Measurements from ENCODE around the gene SMIM17.

The SMIM17 gene

DNA sequence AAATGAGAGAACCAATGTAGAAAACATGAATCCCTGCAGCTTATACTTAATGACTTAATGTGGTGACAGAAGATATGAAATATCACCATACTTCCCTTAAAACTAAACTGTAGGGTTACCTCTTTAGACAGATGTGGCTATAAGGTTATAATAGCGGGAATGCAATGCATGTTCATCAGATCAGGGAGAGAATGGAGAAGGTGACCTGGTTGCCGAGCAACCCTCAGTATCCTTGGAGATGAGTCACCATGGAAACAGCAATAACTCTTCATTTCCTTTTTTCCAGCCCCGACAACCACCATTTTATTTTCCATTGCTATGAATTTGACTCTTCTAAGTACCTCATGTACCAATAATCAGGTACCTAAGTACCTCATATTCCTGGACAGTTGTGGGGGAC is 56.6 kb downstream of the SMIM17 start:
- H3K36me3 ChIP-seq (ENCODE audit: control insufficient read depth, insufficient read depth, low read length): no peaks in the 10 kb centered on the region
- no peaks in the 10 kb centered on the region for H3K27me3 ChIP-seq (replicated peaks; ENCODE audit: control insufficient read depth, insufficient read depth, low read length, poor library complexity, severe bottlenecking)
- peaks cover 7% of the 10 kb centered on the region for H3K9me3 ChIP-seq (ENCODE audit: control insufficient read depth, low read length)
- H3K27ac ChIP-seq (ENCODE audit: insufficient read depth, low read length, poor library complexity, severe bottlenecking): no peak overlapping the region
- no peak overlapping the region for H3K4me3 ChIP-seq (ENCODE audit: insufficient read depth, low read depth, low read length, poor library complexity, severe bottlenecking)
- DNase-seq: no peak
- no peaks in the 10 kb centered on the region for H3K4me1 ChIP-seq (ENCODE audit: control insufficient read depth, insufficient read depth, low read length, poor library complexity, severe bottlenecking)

DNA sequence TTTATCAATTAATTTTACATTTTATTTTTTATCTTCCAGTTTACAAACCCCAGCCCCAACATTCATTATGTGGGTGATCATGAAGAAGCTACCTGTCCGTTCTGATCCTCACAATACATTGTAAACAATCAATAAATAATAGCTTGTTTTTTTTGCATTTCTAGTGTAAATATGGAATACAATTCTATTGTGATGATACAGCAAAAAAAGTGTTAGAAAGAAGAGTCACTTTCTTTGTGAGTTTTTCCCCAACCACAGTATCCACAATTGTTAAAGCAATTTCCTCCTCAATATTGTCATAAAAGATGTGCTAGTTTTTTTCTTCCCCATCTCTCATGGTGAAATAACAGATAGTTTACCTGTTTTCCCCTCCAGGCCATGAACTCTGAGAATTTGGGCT is 58.9 kb downstream of the SMIM17 start:
- no peaks in the 10 kb centered on the region for H3K4me1 ChIP-seq (ENCODE audit: control insufficient read depth, insufficient read depth, low read length, poor library complexity, severe bottlenecking)
- no peak overlapping the region for H3K27ac ChIP-seq (ENCODE audit: insufficient read depth, low read length, poor library complexity, severe bottlenecking)
- H3K36me3 ChIP-seq (ENCODE audit: control insufficient read depth, insufficient read depth, low read length): no peaks in the 10 kb centered on the region
- no peak overlapping the region for H3K4me3 ChIP-seq (ENCODE audit: insufficient read depth, low read depth, low read length, poor library complexity, severe bottlenecking)
- no peak for DNase-seq
- H3K27me3 ChIP-seq (replicated peaks; ENCODE audit: control insufficient read depth, insufficient read depth, low read length, poor library complexity, severe bottlenecking): no peaks in the 10 kb centered on the region
- H3K9me3 ChIP-seq (ENCODE audit: control insufficient read depth, low read length): peaks cover 7% of the 10 kb centered on the region

DNA sequence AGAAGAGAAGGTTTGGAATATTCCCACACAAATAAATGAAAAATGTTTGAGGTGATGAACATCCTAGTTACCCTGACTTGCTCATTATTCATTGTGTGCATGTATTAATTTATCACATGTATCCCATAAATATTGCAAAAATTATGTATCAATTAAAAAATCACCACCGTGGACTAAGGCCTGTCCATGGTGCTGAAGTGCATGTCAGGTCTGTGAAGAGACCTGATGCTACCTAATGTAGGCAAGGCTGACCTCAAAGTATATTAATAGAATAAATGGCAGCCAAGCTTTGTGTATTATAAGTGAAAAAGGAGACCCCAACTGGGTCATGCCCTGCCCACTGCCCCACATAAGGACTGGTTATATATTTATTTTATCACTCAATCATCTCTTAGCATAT is 63.0 kb downstream of the SMIM17 start:
- no peak overlapping the region for H3K27ac ChIP-seq (ENCODE audit: insufficient read depth, low read length, poor library complexity, severe bottlenecking)
- H3K4me1 ChIP-seq (ENCODE audit: control insufficient read depth, insufficient read depth, low read length, poor library complexity, severe bottlenecking): no peaks in the 10 kb centered on the region
- H3K4me3 ChIP-seq (ENCODE audit: insufficient read depth, low read depth, low read length, poor library complexity, severe bottlenecking): no peak overlapping the region
- no peaks in the 10 kb centered on the region for H3K9me3 ChIP-seq (ENCODE audit: control insufficient read depth, low read length)
- H3K36me3 ChIP-seq (ENCODE audit: control insufficient read depth, insufficient read depth, low read length): no peaks in the 10 kb centered on the region
- no peaks in the 10 kb centered on the region for H3K27me3 ChIP-seq (replicated peaks; ENCODE audit: control insufficient read depth, insufficient read depth, low read length, poor library complexity, severe bottlenecking)
- DNase-seq: no peak

Data from effector memory CD4-positive, alpha-beta T cell (primary cell).